ENCODE data around the gene KIF5A.

The KIF5A gene

GRCh38 chr12:57535764-57536596 lies 13.9 kb upstream of the KIF5A start:
- no peak for DNase-seq

DNA sequence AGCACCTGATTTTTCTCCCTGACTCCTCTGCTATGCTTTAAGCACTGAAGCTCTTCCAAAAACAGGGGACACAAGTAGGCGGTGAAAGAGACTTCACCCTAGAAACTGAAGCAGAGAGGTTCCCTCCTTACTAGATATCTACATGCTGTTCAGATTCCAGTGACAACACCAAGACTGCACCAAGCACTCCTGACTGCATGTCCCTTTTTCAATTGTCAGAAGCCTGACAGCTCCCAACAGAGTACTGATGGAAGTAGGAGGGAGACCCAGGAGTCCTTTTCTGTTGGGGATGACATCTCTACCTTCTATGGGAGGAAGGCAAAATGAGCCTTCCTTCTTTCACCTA lies 13.3 kb upstream of the KIF5A start:
- no peak for DNase-seq

DNA sequence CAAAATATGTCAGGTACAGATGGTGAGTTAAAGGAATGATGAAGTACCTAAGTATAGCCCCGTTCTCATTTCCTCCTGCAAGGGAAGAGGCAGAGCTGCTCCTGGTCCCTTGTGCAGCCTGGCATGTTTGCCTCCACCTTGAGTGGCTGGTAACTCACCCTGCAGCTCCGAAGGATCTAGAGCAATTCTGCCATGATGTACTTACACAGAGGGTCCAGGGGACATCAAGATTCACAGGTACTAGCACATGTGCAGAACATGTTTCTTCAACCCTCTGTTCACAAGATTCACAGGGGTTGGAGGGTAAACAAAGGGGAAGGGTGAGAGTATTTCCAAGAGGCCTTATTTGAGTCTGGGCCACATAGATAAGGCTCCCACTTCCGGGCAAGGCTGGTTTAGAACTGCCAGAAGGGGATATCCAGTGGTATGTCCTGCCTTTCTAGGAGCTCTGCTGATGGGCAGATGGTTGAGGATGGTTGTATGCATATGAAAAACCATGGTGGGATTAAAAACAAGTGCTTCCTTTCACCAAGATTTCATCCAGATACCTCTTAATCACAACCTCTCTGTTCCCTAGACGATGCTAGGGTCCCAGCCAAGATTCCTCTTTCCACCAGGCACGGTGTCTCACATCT lies 10.6 kb upstream of the KIF5A start:
- no peak for DNase-seq

DNA sequence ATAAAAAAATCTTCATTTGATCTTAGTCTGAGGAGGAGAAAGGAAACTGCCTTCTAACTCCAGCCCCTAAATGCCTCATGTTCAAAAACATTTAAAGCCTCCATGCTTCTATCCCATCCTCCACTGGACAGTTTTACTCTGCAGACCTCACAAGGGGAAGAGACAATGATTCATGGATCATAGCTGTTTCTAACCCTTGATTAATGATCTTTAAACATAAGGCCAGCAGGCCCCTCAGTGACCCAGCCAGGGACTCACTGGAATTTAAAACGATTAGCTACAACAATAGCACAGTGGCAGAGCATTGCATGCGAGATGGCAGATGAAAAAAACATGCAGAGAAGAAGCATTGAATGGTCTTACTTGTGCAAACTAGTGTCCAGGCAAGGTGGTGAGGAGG lies 8.8 kb upstream of the KIF5A start:
- DNase-seq: no peak

GRCh38 chr12:57541717-57542116 lies 8.1 kb upstream of the KIF5A start:
- DNase-seq: no peak

DNA sequence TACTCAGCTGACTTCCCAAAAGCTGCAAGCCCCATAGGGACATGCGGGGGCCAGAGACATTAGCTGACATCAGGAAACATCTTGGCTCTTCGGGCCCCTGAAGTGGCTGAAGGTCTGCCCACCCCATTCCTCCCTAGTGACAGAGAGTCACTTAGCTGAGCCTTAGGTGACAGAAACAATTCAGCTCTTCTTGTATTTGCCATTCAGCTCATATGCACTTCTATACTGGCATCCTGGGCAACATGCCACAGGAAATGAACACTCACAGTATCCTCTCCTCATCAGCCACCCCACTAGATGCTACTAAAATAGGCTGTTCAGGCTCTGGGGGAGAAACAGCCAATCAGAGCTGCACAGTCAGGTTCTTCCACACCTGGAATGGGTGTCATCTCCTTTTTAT lies 6.3 kb upstream of the KIF5A start:
- no peak for DNase-seq

- no peak for DNase-seq
These were observed 3.9 kb upstream of the KIF5A start for GRCh38 chr12:57545809-57546437.

GRCh38 chr12:57546438-57547287 lies 3.2 kb upstream of the KIF5A start, which contains the start of gene DCTN2:
Gene DCTN2 (minus strand): TSS chr12:57547192. CDS start chr12:57547063, 129 bp downstream.
- peak; percentile 98 for DNase-seq

DNA sequence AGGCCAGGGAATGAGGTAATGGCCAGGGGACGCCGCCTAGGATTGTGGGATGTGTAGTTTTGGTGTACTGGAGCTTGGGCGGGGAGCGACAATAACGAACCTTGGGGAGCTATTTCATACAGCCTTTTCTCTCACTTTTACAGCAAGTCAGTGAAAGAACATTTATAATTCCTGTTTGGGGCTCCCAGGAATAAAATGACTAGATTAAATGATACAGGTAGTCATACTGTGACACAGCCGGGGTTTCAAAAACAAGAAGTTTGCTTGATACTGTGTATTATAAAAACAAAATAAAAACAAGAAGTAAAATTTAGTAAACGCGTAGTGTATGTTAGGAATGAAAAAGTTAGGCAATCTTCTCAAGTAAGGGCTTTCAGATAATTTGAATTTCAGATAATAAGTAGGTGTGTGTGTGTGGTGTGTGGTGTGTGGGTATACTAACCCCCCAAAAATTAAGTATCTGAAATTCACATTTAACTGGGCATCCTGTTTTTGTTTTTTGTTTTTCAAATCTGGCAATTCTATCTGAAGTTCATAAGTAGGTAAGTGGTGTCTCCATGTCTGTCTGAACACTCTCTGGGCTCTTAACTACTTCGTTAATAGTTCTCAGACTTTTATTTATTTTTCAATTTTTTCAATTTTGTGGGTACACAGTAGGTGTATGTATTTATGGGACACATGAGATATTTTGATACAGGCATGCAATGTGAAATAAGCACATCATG lies 2.4 kb upstream of the KIF5A start:
- DNase-seq: no peak

GRCh38 chr12:57548013-57548315 lies 1.9 kb upstream of the KIF5A start:
- DNase-seq: no peak

- no peak for DNase-seq
These were observed 1.4 kb upstream of the KIF5A start for GRCh38 chr12:57548488-57548887.

DNA sequence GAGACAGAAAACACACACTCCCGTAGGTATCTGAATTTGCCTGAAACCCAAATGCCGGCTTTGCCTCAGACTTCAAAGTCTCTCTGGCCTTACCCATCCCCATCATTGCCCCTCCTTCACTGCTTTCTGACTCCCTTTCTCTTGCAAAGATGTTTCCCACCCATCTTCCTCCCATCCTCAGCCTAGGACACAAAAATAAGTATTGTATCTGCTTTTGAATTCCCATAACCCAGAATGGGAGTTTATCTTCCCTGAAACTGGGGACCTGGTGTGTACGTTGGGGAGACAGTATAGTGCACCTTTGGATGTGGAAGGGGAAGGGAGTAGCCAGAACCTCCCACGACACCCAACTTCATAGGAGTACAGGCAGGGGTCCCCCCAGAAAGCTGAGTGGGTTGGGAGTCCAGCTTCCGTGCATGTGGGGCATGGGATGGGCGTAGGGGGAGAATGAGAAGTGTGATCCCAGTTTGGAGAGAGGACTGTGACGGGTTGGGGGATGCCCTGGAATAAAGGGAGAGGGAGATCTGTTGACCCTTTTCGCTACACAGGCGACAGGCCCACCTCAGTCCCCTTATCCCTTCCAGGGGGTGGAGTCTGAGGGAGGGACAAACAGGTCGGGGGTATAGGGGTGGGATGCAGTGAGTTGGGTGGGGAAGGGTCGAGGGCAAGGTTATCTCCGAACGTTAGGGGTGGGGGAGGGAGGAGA lies 488 bp upstream of the KIF5A start:
- no peak for DNase-seq

GRCh38 chr12:57550641-57551549 lies 1.1 kb downstream of the KIF5A start:
- no peak for DNase-seq

DNA sequence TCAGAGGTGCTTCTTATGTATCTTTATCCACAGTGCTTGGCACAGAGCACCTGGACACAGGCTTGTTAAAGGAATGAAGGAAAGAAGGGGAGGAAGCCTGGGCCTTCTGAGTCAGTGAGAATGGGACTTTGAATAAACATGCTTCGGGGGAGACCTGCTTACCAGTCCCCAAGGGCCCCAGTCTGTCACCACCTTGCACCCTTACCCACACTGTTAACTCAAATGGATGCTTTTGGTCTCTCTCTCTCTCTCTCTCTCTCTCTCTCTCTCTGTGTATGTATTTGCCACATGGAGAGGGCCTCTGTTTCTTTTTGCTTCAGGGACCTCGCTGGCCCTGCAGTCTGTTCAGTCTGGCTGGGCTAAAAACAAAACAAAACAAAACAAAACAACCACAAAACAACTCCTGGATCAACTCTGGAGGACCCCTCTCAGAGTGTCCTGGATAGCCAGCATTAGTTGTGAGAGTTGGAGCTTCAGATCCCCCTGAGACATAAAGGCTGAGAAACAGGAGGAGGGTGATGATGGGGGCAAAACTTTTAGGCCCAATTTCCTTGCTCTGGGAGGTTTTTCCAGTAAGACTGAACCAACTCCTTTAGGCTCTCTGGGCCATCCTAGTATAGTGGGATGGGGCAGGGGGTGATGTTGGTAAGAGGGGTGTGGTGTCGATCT lies 1.9 kb downstream of the KIF5A start:
- DNase-seq: no peak

DNA sequence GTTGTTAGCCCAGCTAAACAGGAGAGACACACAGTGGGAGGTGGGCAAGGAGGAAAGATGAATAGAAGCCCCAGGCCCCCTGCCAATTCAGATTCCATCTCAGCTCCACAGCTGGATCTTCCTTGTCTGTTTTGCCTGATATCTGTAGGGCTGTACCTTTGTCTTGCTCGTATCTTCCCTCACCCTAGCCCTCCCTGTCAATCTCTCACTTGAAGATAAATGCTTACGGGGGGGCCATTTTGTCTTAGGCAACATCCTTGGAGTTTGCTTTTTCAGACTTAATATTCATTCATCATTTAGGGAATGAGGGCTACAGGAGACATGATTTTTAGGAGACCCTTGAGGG lies 2.4 kb downstream of the KIF5A start:
- DNase-seq: no peak

- DNase-seq: peak; percentile 56
These were observed 3.0 kb downstream of the KIF5A start for GRCh38 chr12:57552835-57553313.

GRCh38 chr12:57553343-57554202 lies 3.7 kb downstream of the KIF5A start:
- DNase-seq: no peak

GRCh38 chr12:57554453-57554852 lies 4.6 kb downstream of the KIF5A start:
- DNase-seq: no peak

DNA sequence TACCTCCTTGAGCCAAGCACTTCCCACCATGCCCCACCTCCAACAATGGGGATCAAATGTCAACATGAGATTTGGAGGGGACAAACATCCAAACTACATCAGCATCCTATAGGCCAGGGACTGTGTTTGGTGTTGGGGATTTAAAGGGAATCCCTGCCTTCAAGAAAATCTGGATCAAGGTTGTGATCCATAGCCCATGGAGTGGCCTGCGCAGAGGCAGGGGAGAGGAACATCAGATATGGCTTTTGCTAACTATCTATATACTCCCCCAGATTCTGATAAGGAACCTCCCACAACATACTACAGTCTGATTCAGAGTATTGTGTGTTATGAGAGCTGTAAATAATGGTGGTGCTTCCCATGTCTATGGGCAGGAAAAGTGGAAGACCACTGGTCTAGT lies 5.1 kb downstream of the KIF5A start:
- no peak for DNase-seq
